Body of pancreas (tissue), 4 donors: Measurements from ENCODE around the gene STIM2. TPM values are rescaled to one million over a fixed set of nuclear protein-coding genes. Genes with fewer than 3 reads are reported as not detected.

ENCODE experiments used
- ATAC-seq: fragments of 150-250 bp; one replicate; pipeline ENCODE4 v1.9.1; 2016
- DNase-seq, 4 donors: peaks; one replicate each; pipeline ENCODE4 v3.0.0-alpha.2; 2019
- H3K27ac ChIP-seq, 4 donors: fragments of 200-600 bp; sonication (generic); 1 replicate in 3 of 4; 2 replicates in 1 of 4; pipeline versions ENCODE4 v1.5.1 to v1.6.1; 2016 to 2019; ENCODE audit warnings: mild to moderate bottlenecking in 1 of 4, mixed read lengths in 1 of 4, moderate library complexity in 1 of 4
- H3K27me3 ChIP-seq, 2 donors: fragments of 200-600 bp; sonication (generic); one replicate each; pipeline ENCODE4 v1.6.0; 2016; ENCODE audit warnings: mild to moderate bottlenecking in 1 of 2
- H3K36me3 ChIP-seq, 2 donors: fragments of 200-600 bp; sonication (generic); replicated peaks in 1 of 2; 2 replicates each; pipeline ENCODE4 v1.5.1; 2016; ENCODE audit warnings: low read depth in 2 of 2; ENCODE audit not compliant: insufficient read depth in 1 of 2
- H3K4me1 ChIP-seq: fragments of 200-600 bp; sonication (generic); one replicate; pipeline ENCODE4 v1.6.0; 2016
- H3K4me3 ChIP-seq, 2 donors: fragments of 200-600 bp; sonication (generic); 1 replicate in 1 of 2; 2 replicates in 1 of 2; pipeline ENCODE4 v1.5.1; 2016 to 2019
- H3K9me3 ChIP-seq, 3 donors: fragments of 200-600 bp; sonication (generic); 1 replicate in 2 of 3; 2 replicates in 1 of 3; pipeline ENCODE4 v1.5.1; 2016
- POLR2A ChIP-seq, 3 donors: fragments of 450-650 bp; IDR thresholded peaks; one replicate each; pipeline ENCODE4 v1.6.1; 2016; ENCODE audit warnings: antibody characterized with exemption in 3 of 3, mild to moderate bottlenecking in 2 of 3
- WGBS, 2 donors: methylation state at CpG; one replicate each; pipeline ENCODE4 v1.1.5; 2017; 5-methylcytosine and 5-hydroxymethylcytosine counted together
- intact Hi-C: fragments of 100-400 bp; cut with DNase I; formaldehyde crosslinking; loops from one replicate; pipeline ENCODE4 v1.15.1; 2023
- total RNA-seq, 2 donors: library from RNA; depleted of rRNA; stranded (reverse); fragments of >200 nt; gene quantifications; one replicate each; pipeline ENCODE4 v1.1.0, GENCODE V29; 2016
- TF ChIP-seq, protein P1 (sequence below), 7 experiments: fragments of 450-650 bp in 4 of 7; fragments of 200-600 bp in 3 of 7; sonication (generic) in 3 of 7; IDR thresholded peaks; one replicate each; pipeline ENCODE4 v1.5.1; 2016 to 2019; ENCODE audit warnings: antibody characterized with exemption in 7 of 7

Gene STIM2
- total RNA-seq, 2 donors from 2014 or later = 10.9 to 53.4 TPM

DNA sequence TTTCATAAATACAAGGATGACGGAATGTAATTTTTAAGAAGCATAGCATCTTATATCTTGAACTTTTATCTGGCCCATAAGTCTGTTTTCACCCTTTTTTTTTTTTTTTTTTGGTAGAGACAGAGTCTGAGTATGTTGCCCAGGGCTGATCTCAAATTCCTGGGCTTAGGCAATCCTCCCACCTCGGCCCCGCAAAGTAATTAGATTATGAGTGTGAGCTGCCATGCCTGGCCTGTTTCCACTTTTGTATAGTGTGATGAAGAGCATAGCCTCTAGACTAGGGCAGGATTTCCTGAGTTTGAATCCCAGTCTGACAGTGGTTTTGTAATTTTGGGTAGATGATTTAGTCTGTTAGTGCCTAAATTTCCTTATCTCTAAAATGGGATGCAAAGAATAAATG is 11.0 kb downstream of the STIM2 start:
- Histone ChIP-seq H3K27ac (no peak overlapping the region), H3K4me1 (peaks cover 24% of the 10 kb centered on the region), H3K36me3 (no peaks in the 10 kb centered on the region), H3K4me3 (no peak overlapping the region), H3K9me3 (no peaks in the 10 kb centered on the region), H3K27me3 (no peaks in the 10 kb centered on the region)
- WGBS, 2 donors = 58 to 61% methylated on average over 3 of the region's 3 CpGs
- no peak for DNase-seq
- TF ChIP-seq POLR2A (IDR thresholded peaks at IDR 0.05) = no peak
- TF ChIP-seq, protein P1, sequence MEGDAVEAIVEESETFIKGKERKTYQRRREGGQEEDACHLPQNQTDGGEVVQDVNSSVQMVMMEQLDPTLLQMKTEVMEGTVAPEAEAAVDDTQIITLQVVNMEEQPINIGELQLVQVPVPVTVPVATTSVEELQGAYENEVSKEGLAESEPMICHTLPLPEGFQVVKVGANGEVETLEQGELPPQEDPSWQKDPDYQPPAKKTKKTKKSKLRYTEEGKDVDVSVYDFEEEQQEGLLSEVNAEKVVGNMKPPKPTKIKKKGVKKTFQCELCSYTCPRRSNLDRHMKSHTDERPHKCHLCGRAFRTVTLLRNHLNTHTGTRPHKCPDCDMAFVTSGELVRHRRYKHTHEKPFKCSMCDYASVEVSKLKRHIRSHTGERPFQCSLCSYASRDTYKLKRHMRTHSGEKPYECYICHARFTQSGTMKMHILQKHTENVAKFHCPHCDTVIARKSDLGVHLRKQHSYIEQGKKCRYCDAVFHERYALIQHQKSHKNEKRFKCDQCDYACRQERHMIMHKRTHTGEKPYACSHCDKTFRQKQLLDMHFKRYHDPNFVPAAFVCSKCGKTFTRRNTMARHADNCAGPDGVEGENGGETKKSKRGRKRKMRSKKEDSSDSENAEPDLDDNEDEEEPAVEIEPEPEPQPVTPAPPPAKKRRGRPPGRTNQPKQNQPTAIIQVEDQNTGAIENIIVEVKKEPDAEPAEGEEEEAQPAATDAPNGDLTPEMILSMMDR (IDR thresholded peaks at IDR 0.05) = no peak
- ATAC-seq = no peak
- intact Hi-C loops = no loop called here

DNA sequence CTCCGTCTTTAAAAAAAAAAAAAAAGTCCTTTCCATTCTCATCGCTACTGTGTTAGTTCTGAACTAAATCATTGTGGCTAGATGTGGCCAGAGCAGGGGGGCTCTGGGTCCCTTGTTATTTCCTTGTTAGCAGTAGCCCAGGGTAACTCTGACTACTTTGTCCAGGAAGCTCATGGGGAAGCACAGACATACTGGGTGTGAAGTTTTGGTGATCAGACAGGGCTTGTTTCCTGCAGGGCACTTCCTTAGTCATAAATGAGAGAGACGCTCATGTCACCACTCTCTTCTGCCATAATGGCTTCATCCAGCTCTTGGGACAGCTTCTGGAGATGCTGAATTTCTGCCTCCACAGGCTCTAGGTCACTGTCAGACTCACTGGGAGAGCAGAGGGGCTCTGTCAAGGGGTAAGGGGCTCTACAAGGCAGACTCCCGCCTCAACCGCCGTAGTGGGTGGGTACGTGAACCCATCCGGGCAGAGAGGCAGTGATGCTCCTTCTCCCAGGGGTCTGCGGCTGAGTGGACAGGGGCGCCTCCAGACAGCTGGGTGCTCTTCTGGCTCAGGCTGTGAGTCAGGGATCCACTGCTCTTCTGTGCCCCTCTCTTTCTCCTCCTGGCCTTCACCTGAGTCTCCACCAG is 12.9 kb downstream of the STIM2 start:
- H3K4me1 ChIP-seq = peaks cover 10% of the 10 kb centered on the region
- no peaks in the 10 kb centered on the region for H3K9me3 ChIP-seq
- DNase-seq = peak in 2 of 4 donors; percentile 8 to 34
- intact Hi-C loops = no loop called here
- TF ChIP-seq, protein P1 (IDR thresholded peaks at IDR 0.05) = no peak
- no peak for TF ChIP-seq POLR2A (IDR thresholded peaks at IDR 0.05)
- H3K4me3 ChIP-seq = no peak overlapping the region
- 89 to 93% methylated on average over 10 of the region's 10 CpGs for WGBS, 2 donors
- H3K27me3 ChIP-seq = no peaks in the 10 kb centered on the region
- no peak for ATAC-seq
- H3K27ac ChIP-seq = no peak overlapping the region
- H3K36me3 ChIP-seq = no peaks in the 10 kb centered on the region

DNA sequence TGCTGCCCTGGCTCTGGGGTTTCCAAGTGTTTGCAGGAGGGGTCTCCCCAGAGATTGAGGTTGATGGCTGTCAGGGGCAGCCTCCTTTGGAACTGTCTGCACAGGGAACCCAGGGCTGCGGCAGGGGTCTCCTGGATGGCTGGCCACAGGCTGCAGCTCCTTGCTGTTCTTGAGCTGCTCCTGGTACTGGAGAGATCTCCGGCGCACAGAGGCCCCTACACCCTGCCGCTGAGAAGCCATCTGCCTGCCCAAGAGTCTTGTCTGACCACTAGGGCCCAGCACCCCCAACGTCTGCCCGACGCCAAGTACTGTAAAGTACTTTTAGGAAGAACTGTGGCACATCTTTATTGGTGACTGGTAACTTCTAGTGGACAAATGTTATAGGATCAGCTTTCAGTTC is 13.5 kb downstream of the STIM2 start:
- no peak for DNase-seq
- Histone ChIP-seq H3K4me1 (peaks cover 6% of the 10 kb centered on the region), H3K36me3 (no peaks in the 10 kb centered on the region), H3K27ac (no peak overlapping the region), H3K27me3 (no peaks in the 10 kb centered on the region), H3K4me3 (no peak overlapping the region), H3K9me3 (no peaks in the 10 kb centered on the region)
- TF ChIP-seq, protein P1 (IDR thresholded peaks at IDR 0.05) = no peak
- no peak for TF ChIP-seq POLR2A (IDR thresholded peaks at IDR 0.05)
- intact Hi-C loops = no loop called here
- peak; percentile 18 for ATAC-seq
- WGBS, 2 donors = 79 to 96% methylated on average over 4 to 7 of the region's 7 CpGs

DNA sequence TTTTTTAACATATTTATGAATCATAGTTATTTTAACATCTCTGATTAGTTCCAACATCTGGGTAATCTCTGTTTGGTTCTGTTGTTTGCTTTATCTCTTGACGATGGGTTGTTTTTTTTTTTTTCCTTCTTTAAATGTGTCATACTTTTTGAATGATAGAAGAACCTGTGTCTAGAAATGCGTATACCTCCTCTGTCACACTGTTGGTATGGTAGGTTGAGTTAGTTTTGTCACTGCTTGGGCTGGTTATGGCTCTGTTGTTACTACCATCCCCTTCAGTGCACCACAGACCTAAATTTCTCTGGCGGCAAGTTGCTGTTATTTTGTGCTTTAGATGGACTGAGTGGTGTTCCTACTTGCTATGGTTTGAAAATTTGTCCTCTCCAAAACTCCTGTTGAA is 16.8 kb downstream of the STIM2 start:
- TF ChIP-seq, protein P1 (IDR thresholded peaks at IDR 0.05) = no peak
- TF ChIP-seq POLR2A (IDR thresholded peaks at IDR 0.05) = no peak
- no peak overlapping the region for H3K27ac ChIP-seq
- DNase-seq = no peak
- ATAC-seq = no peak
- H3K27me3 ChIP-seq = no peaks in the 10 kb centered on the region
- no peak overlapping the region for H3K4me3 ChIP-seq
- H3K36me3 ChIP-seq = no peaks in the 10 kb centered on the region
- intact Hi-C loops = no loop called here
- peaks cover 13% of the 10 kb centered on the region for H3K4me1 ChIP-seq
- H3K9me3 ChIP-seq = no peaks in the 10 kb centered on the region
- 92% methylated on average over 3 of the region's 3 CpGs for WGBS, 2 donors

DNA sequence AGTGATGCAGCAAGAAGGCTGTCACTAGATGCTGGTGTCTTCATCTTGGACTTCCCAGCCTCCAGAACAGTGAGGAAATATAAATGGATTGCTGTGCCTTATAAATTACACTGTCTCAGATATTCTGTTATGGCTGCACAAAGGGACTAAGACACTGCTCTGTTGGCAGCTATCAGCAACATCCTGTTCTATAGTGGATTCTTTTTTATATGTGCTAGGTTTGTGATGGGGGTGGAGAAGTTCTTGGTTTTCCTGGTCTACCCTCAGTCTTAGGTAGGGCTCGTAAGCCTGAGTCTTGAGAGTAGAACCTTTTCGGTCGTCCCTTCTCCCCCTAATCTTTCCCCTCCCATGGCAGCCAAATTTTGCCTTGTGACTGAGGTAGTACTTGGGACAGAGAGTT is 17.3 kb downstream of the STIM2 start:
- intact Hi-C loops = no loop called here
- no peaks in the 10 kb centered on the region for H3K27me3 ChIP-seq
- no peak for TF ChIP-seq POLR2A (IDR thresholded peaks at IDR 0.05)
- TF ChIP-seq, protein P1 (IDR thresholded peaks at IDR 0.05) = no peak
- no peak overlapping the region for H3K4me3 ChIP-seq
- 86 to 94% methylated on average over 3 of the region's 3 CpGs for WGBS, 2 donors
- H3K36me3 ChIP-seq = no peaks in the 10 kb centered on the region
- ATAC-seq = no peak
- no peak for DNase-seq
- no peak overlapping the region for H3K27ac ChIP-seq
- peaks cover 13% of the 10 kb centered on the region for H3K4me1 ChIP-seq
- H3K9me3 ChIP-seq = no peaks in the 10 kb centered on the region
